Epithelial cell of esophagus (primary cell): ENCODE data around the gene ATP11A.

ENCODE experiments used
- DNase-seq: peaks from one replicate; pipeline ENCODE4 v3.0.0; 2010; ENCODE audit warnings: low read depth
- H3K4me3 ChIP-seq: 2 replicates; pipeline ENCODE4 v1.5.1; 2011; ENCODE audit warnings: mild to moderate bottlenecking, low read length, control low read depth
- TF ChIP-seq, protein P1 (sequence below): IDR thresholded peaks from 2 replicates; pipeline ENCODE4 v1.5.1; 2011; ENCODE audit warnings: low read depth, mild to moderate bottlenecking, low read length, control low read depth, inconsistent platforms; ENCODE audit not compliant: insufficient read depth; ENCODE audit errors: missing control alignments

ATP11A gene

DNA sequence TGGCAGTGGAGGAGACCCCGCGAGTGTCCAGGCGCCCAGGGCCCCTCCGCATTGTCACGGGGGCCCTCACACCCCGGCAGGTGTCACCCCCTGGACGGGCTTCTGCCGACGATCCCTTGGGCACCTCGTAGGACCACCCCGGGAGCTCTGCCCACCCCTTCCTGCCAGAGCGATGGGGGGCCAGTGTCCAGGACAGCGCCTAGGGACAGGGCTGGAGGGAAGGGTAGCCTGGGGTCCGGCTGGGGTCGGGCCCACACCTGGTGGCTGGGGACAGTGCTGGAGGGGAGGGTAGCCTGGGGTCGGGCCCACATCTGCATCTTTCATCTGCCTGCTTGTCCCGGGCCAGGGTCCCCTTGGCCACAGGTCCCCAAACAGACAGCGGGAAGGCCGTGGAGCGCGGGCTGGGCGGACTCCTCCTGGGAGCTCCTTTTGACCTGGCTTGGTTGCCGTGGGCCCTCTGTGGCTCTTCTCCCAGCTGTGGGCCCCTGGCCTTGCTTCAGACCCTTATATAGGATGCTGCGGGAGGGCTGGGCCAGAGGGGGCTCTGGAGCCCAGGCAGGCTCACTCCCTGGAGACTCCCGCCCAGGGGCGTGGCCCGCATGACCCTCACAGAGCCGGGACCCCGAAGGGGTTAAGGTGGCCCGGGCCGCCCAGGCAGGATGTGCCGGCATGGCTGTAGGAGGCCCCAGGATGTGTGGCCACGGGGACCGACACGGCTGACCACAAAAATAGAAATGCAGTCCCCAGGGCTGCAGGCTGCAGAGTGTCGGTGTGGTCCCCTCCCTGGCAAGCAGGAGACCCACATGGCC is 205.0 kb downstream of the ATP11A start:
- TF ChIP-seq, protein P1, sequence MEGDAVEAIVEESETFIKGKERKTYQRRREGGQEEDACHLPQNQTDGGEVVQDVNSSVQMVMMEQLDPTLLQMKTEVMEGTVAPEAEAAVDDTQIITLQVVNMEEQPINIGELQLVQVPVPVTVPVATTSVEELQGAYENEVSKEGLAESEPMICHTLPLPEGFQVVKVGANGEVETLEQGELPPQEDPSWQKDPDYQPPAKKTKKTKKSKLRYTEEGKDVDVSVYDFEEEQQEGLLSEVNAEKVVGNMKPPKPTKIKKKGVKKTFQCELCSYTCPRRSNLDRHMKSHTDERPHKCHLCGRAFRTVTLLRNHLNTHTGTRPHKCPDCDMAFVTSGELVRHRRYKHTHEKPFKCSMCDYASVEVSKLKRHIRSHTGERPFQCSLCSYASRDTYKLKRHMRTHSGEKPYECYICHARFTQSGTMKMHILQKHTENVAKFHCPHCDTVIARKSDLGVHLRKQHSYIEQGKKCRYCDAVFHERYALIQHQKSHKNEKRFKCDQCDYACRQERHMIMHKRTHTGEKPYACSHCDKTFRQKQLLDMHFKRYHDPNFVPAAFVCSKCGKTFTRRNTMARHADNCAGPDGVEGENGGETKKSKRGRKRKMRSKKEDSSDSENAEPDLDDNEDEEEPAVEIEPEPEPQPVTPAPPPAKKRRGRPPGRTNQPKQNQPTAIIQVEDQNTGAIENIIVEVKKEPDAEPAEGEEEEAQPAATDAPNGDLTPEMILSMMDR = no peak
- H3K4me3 ChIP-seq = no peak overlapping the region
- no peak for DNase-seq

DNA sequence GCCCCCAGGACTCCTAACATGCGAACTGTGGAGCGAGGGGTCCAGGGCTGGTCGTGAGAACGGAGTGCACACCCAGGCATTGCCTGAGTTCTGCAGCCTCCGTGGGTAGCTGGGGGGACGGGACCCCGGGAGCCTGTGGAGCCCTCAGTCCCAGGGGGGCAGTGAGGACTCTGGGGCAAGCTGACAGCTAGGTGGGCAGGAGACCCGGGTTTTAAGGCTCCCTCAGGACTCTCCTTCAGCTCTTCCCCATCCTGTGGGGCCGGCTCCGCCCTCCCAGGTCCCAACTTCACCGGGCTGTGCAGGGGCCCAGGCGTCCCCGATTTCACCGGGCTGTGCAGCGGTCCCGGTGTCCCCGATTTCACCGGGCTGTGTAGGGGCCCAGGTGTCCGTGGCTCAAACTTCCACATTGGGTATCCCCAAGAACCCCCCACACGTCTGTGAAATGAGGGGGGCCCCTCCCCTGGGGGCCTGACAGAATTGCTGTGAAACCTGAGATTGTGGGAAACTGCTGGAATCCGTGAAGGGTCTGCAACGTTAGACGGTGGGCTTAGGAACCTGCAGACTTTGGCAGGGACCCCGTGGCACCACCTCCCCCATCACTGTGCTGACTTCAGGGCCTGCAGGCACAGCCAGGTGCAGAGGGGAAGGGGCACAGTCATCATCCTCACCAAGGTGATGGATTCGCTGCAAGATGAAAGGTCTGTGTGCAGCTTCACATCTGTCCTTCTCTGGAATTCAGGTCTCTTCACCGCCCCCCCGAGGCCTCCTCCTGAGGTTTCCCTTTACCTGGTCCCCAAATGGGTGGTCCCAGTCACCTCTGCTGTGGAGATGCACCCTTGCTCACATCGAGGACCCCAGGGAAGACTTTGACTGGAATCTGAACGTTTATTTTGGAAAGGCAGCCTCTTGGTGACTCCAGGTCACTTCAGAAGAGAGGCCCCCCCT is 206.0 kb downstream of the ATP11A start:
- no peak overlapping the region for H3K4me3 ChIP-seq
- TF ChIP-seq, protein P1 = no peak
- no peak for DNase-seq

DNA sequence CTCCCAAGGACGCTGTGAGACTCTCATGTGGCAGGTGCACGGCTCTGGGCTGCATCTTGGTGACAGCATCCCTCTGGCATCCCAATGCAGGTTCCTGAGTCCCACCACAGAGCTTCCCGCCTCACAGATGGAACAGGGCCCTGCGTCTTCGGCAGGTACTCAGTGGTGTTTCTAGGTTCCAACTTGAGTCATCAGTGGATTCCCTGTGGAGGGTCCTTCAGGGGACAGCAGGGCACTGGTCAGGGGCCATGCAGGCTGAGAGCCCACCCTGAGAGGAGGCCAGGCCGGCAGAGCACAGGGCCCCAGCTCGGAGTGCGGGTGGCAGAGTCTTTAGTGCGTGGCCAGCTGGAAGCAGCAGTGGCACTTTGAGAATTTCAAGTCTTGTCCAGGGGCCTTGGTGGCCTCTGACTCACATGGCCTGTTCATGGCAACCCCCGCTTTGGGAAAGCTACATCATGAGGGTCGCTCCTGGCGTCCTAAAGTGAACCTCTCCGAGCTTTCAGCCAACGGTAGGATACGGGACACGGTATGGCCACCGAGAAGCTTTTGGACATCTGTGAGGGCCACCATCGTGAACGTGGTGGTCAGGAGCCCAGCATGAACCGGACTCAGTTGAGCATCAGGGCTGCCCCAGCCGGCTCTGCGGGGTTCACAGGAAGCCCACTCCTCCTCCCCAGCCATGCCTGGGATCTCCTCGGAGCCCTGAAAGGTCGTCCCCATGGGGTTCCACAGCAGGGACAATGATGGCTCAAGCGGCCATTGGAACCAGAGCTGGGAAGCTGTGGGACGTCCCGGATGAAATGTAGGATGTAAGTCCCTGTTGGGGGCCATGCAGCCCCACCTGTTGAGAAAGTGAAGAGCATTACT is 207.1 kb downstream of the ATP11A start:
- no peak for DNase-seq
- H3K4me3 ChIP-seq = no peak overlapping the region

DNA sequence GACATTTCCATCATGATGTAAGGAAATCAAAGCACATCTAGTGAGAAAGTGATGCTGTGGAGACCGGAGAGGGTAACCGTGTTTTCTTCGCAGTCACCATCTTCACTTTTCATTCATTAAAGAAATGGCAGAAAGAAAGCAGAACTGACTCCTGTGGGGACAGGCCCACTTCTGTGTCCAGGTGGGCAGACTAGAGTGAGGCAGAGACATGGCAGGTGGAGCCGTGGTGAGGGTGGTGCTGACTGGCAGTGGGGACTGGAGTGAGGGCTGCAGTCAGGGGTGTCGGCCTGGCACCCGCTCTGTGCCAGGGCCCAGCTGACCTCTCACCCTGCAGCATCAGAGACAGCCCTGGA is 207.7 kb downstream of the ATP11A start:
- TF ChIP-seq, protein P1 = no peak
- H3K4me3 ChIP-seq = no peak overlapping the region
- no peak for DNase-seq

More for the DNA sequence above, 207.1 kb downstream of the ATP11A start:
- TF ChIP-seq, protein P1 = no peak

DNA sequence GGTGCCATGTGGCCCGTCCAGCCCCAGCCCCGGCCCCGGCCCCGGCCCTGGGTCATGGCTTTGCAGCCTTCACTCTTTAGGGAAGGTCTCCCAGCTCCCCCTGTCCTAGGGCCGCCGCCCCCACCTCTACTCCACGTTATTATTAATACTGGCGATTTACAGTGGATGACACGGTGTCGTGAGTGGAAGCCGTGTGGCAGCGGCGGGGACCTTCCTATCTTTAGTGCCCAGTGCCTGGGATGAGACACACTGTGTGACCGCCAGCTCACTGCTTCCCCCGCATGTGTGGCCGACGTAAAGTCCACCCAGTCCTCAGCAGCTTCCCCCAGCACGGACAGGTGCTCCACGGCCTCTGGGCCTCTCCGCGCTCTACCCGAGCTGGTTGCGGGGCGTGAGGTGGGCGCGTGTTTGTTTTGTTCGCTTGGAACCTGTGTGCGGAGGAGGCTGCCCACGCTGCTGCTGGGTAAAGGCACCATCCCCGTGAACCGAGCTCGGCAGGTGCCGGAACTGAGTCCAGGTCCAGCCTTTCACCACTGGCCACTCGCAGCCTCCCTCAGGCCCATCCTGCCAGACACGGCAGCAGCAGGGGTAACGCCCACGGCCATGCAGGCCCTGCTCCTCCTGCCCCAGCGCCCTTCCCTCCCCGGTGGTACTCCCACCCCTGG is 208.2 kb downstream of the ATP11A start:
- TF ChIP-seq, protein P1 = no peak
- no peak for DNase-seq
- no peak overlapping the region for H3K4me3 ChIP-seq
